Measurements from ENCODE around the gene CAPN5. TPM values are rescaled to one million over a fixed set of nuclear protein-coding genes. Genes with fewer than 3 reads are reported as not detected.

The CAPN5 gene
- total RNA-seq, 3 donors from 2014 or later: 2.8 to 6.1 (median 3.6) TPM

- Histone ChIP-seq H3K9me3 (no peaks in the 10 kb centered on the region), H3K36me3 (no peaks in the 10 kb centered on the region), H3K4me3 (no peak overlapping the region), H3K4me1 (no peaks in the 10 kb centered on the region), H3K27ac (no peak overlapping the region), H3K27me3 (peaks cover 4 to 36% of the 10 kb centered on the region in 2 donors)
- intact Hi-C loops (cut with DNase I; ENCODE audit: low total_unique reads): no loop called here
- no peak for TF ChIP-seq POLR2A (IDR thresholded peaks at IDR 0.05)
- TF ChIP-seq POLR2AphosphoS5 (IDR thresholded peaks at IDR 0.05): no peak
- TF ChIP-seq CTCF (IDR thresholded peaks at IDR 0.05): no peak
- DNase-seq (ENCODE audit: low spot score in 2 of 2): no peak
These were observed 28.5 kb upstream of the CAPN5 start for GRCh38 chr11:77038029-77038824.

GRCh38 chr11:77038825-77039326, 27.9 kb upstream of the CAPN5 start:
- Histone ChIP-seq H3K36me3 (no peaks in the 10 kb centered on the region), H3K9me3 (no peaks in the 10 kb centered on the region), H3K27ac (no peak overlapping the region), H3K4me3 (peak overlapping the region in 1 of 3 donors; percentile 66), H3K27me3 (peaks cover 4 to 36% of the 10 kb centered on the region in 2 donors), H3K4me1 (no peaks in the 10 kb centered on the region)
- no peak for DNase-seq (ENCODE audit: low spot score in 2 of 2)
- intact Hi-C loops (cut with DNase I; ENCODE audit: low total_unique reads): no loop called here
- TF ChIP-seq POLR2A (IDR thresholded peaks at IDR 0.05) (no peak), CTCF (IDR thresholded peaks at IDR 0.05) (no peak), POLR2AphosphoS5 (IDR thresholded peaks at IDR 0.05) (no peak)

GRCh38 chr11:77039491-77040400, 27.0 kb upstream of the CAPN5 start:
- H3K27ac ChIP-seq: no peak overlapping the region
- H3K27me3 ChIP-seq: peaks cover 4 to 36% of the 10 kb centered on the region in 2 donors
- no peaks in the 10 kb centered on the region for H3K9me3 ChIP-seq
- no peaks in the 10 kb centered on the region for H3K4me1 ChIP-seq
- no peak for TF ChIP-seq POLR2AphosphoS5 (IDR thresholded peaks at IDR 0.05)
- no peak for TF ChIP-seq POLR2A (IDR thresholded peaks at IDR 0.05)
- no peak for TF ChIP-seq CTCF (IDR thresholded peaks at IDR 0.05)
- peak overlapping the region; percentile 28 to 66 (median 32) for H3K4me3 ChIP-seq
- DNase-seq (ENCODE audit: low spot score in 2 of 2): no peak
- intact Hi-C loops (cut with DNase I; ENCODE audit: low total_unique reads): no loop called here
- H3K36me3 ChIP-seq: no peaks in the 10 kb centered on the region

GRCh38 chr11:77040401-77040777, 26.4 kb upstream of the CAPN5 start:
- H3K27me3 ChIP-seq: peaks cover 4 to 43% of the 10 kb centered on the region in 2 donors
- H3K36me3 ChIP-seq: no peaks in the 10 kb centered on the region
- no peak for TF ChIP-seq CTCF (IDR thresholded peaks at IDR 0.05)
- TF ChIP-seq POLR2A (IDR thresholded peaks at IDR 0.05): no peak
- no peak for TF ChIP-seq POLR2AphosphoS5 (IDR thresholded peaks at IDR 0.05)
- DNase-seq (ENCODE audit: low spot score in 2 of 2): no peak
- H3K9me3 ChIP-seq: no peaks in the 10 kb centered on the region
- no peaks in the 10 kb centered on the region for H3K4me1 ChIP-seq
- H3K4me3 ChIP-seq: peak overlapping the region in 1 of 3 donors; percentile 66
- intact Hi-C loops (cut with DNase I; ENCODE audit: low total_unique reads): no loop called here
- no peak overlapping the region for H3K27ac ChIP-seq
